Tibial artery (tissue), 4 donors: Measurements from ENCODE around the gene KHNYN.

Experiments
- DNase-seq, 2 donors: peaks; one replicate each; pipeline ENCODE4 v3.0.0-alpha.2; 2019
- H3K27ac ChIP-seq, 2 donors: fragments of 200-600 bp; sonication (generic) in 1 of 2; 1 replicate in 1 of 2; 2 replicates in 1 of 2; pipeline ENCODE4 v1.5.1; 2018 to 2019; ENCODE audit warnings: mild to moderate bottlenecking in 1 of 2
- H3K27me3 ChIP-seq, 2 donors: fragments of 200-600 bp; sonication (generic) in 1 of 2; one replicate each; pipeline versions ENCODE4 v1.5.1 to v1.6.0; 2016 to 2019
- H3K36me3 ChIP-seq, 3 donors: fragments of 200-600 bp; sonication (generic) in 2 of 3; one replicate each; pipeline ENCODE4 v1.5.1; 2016 to 2019; ENCODE audit warnings: mild to moderate bottlenecking in 2 of 3
- H3K4me1 ChIP-seq, 4 donors: fragments of 200-600 bp; sonication (generic) in 2 of 4; 1 replicate in 3 of 4; 2 replicates in 1 of 4; pipeline ENCODE4 v1.5.1; 2016 to 2019
- H3K4me3 ChIP-seq, 2 donors: fragments of 200-600 bp; sonication (generic) in 1 of 2; 1 replicate in 1 of 2; 2 replicates in 1 of 2; pipeline ENCODE4 v1.5.1; 2018 to 2019; ENCODE audit warnings: mild to moderate bottlenecking in 2 of 2
- H3K9me3 ChIP-seq, 3 donors: fragments of 200-600 bp; sonication (generic) in 1 of 3; one replicate each; pipeline ENCODE4 v1.5.1; 2016 to 2019
- CTCF ChIP-seq, 2 experiments: fragments of 200-600 bp in 1 of 2; fragments of 450-650 bp in 1 of 2; IDR thresholded peaks; one replicate each; pipeline ENCODE4 v1.5.1; 2017 to 2019; ENCODE audit warnings: antibody characterized with exemption in 2 of 2, mild to moderate bottlenecking in 1 of 2, moderate library complexity in 1 of 2
- intact Hi-C: fragments of 100-400 bp; cut with DNase I; formaldehyde crosslinking; loops from one replicate; pipeline ENCODE4 v1.15.0; 2023; ENCODE audit warnings: low total_unique reads

Gene KHNYN

GRCh38 chr14:24431569-24432258 lies 2.0 kb downstream of the KHNYN start:
- Histone ChIP-seq H3K27me3 (no peaks in the 10 kb centered on the region), H3K4me1 (peaks cover 0 to 42% (median 28%) of the 10 kb centered on the region in 4 donors), H3K9me3 (no peaks in the 10 kb centered on the region), H3K4me3 (peak overlapping the region; percentile 64 to 81), H3K27ac (peak overlapping the region; percentile 94 to 96), H3K36me3 (peaks cover 32 to 51% (median 41%) of the 10 kb centered on the region in 3 donors)
- peak; percentile 89 to 92 for DNase-seq
- TF ChIP-seq CTCF (IDR thresholded peaks at IDR 0.05), result peak; percentile 72 to 86
- intact Hi-C loops, result loop anchor here (2.0 to 10.0 kb wide), 4 partner anchors 65 to 964 kb away; partner anchors contain the start of genes NGDN and TINF2

DNA sequence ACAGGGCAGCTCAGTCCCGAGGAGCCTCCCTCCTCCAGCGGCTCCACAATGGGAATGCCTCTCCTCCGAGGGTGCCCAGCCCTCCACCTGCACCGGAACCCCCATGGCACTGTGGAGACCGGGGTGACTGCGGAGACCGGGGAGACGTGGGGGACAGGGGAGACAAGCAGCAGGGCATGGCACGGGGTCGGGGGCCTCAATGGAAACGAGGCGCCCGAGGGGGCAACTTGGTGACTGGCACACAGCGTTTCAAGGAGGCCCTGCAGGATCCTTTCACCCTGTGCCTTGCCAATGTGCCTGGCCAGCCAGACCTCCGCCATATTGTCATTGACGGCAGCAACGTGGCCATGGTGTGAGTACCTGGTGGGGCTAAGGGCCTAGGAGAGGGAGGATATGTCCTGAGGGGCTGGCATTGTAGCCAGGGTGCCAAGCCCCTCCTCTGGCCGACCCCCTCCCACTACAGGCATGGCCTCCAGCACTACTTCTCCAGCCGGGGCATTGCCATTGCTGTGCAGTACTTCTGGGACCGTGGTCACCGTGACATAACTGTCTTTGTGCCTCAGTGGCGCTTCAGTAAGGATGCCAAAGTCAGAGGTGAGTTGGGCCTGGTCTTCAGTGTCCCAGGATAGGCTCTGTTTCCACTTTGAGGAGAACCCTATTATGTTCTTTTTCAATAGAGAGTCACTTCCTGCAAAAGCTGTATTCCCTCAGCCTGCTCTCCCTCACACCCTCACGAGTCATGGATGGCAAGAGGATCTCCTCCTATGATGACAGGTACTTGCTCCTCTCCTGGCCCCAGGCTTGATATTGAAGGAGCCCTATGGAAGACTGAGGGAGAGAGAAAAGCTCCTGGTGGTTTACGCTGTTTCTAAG lies 2.7 kb downstream of the KHNYN start:
- H3K4me1 ChIP-seq, result peaks cover 0 to 50% (median 32%) of the 10 kb centered on the region in 4 donors
- TF ChIP-seq CTCF (IDR thresholded peaks at IDR 0.05), result no peak
- intact Hi-C loops, result loop anchor here (5.0 to 10.0 kb wide), 2 partner anchors 188 to 965 kb away; partner anchors contain the start of genes NGDN and TINF2
- no peaks in the 10 kb centered on the region for H3K27me3 ChIP-seq
- peak overlapping the region; percentile 5 to 96 for H3K27ac ChIP-seq
- H3K9me3 ChIP-seq, result no peaks in the 10 kb centered on the region
- H3K4me3 ChIP-seq, result peak overlapping the region; percentile 64 to 81
- peak in 1 of 2 donors; percentile 65 for DNase-seq
- peaks cover 39 to 59% (median 47%) of the 10 kb centered on the region in 3 donors for H3K36me3 ChIP-seq

GRCh38 chr14:24434036-24434435 lies 4.3 kb downstream of the KHNYN start:
- H3K27me3 ChIP-seq, result no peaks in the 10 kb centered on the region
- H3K4me1 ChIP-seq, result peaks cover 0 to 43% (median 30%) of the 10 kb centered on the region in 4 donors
- no peak overlapping the region for H3K4me3 ChIP-seq
- no peak for TF ChIP-seq CTCF (IDR thresholded peaks at IDR 0.05)
- H3K9me3 ChIP-seq, result no peaks in the 10 kb centered on the region
- no peak overlapping the region for H3K27ac ChIP-seq
- no peak for DNase-seq
- intact Hi-C loops, result loop anchor here (5.0 to 10.0 kb wide), 2 partner anchors 189 to 967 kb away; partner anchors contain the start of genes NGDN and TINF2
- H3K36me3 ChIP-seq, result peaks cover 54 to 75% (median 62%) of the 10 kb centered on the region in 3 donors

DNA sequence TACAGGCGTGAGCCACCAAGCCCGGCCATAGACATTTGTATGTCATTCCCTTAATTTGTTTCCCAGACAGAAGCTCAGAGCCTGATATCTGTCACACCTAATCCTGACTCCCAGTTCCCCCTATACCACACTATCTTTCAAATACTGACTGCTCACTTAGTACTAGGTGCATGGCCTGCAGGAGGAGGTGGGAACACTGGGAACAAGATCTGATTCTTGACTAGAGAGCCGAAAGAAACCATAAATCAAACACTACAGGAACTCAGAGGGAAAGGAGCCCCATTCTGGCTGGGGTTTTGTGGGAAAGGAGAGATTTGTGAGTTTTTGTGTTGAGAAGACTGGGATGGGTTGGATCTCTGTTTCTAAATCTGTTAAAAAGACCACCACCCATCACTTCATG lies 4.9 kb downstream of the KHNYN start:
- H3K4me3 ChIP-seq, result no peak overlapping the region
- no peak for TF ChIP-seq CTCF (IDR thresholded peaks at IDR 0.05)
- H3K4me1 ChIP-seq, result peaks cover 0 to 37% (median 25%) of the 10 kb centered on the region in 4 donors
- no peaks in the 10 kb centered on the region for H3K27me3 ChIP-seq
- intact Hi-C loops, result loop anchor here (5.0 to 10.0 kb wide), 2 partner anchors 190 to 967 kb away; partner anchors contain the start of genes NGDN and TINF2
- peaks cover 60 to 81% (median 62%) of the 10 kb centered on the region in 3 donors for H3K36me3 ChIP-seq
- no peak overlapping the region for H3K27ac ChIP-seq
- no peaks in the 10 kb centered on the region for H3K9me3 ChIP-seq
- DNase-seq, result no peak

DNA sequence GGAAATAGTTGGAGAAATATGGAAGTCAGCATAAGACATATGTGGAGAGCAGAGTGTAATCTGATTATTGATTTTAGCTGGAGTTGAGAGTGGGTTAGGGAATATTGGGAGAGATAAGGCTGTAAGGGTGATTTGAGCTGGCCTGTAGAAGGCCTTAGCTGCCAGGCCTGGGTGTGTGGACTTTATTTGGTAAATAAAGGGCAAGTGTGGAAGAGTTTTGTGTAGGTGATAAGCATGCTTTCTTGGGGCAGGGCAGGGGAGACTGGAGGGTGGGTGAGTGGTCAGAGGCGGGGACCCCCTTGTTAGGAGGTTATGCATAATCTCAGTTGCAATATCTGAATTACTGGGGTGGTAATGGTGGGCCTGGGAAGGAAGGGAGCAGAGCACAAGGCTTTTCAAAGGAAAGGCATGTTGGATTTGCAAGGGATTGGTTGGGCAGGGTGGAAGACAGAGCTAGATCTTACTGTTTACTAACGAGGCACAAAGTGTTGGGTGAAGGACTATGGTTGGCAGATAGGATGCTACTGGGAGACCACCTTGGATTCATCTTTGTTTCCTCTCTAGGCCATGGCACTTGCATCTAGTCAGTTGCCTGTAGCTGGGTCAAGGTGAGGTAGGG lies 5.5 kb downstream of the KHNYN start:
- no peak overlapping the region for H3K4me3 ChIP-seq
- H3K27me3 ChIP-seq, result no peaks in the 10 kb centered on the region
- intact Hi-C loops, result loop anchor here (10.0 kb wide), 1 partner anchor 190 kb away; the partner anchor contains the start of gene TINF2
- peaks cover 0 to 43% (median 26%) of the 10 kb centered on the region in 4 donors for H3K4me1 ChIP-seq
- TF ChIP-seq CTCF (IDR thresholded peaks at IDR 0.05), result no peak
- peaks cover 66 to 87% (median 66%) of the 10 kb centered on the region in 3 donors for H3K36me3 ChIP-seq
- H3K27ac ChIP-seq, result no peak overlapping the region
- no peak for DNase-seq
- H3K9me3 ChIP-seq, result no peaks in the 10 kb centered on the region
